HepG2 (cell line): ENCODE results near the gene KAZN. TPM values are rescaled to one million over a fixed set of nuclear protein-coding genes. Genes with fewer than 3 reads are reported as not detected.

ENCODE experiments used
- CHD4 ChIP-seq: fragments of 200-600 bp; sonication (generic); IDR thresholded peaks from 2 replicates; pipeline ENCODE4 v1.7.0; 2017; ENCODE audit warnings: mild to moderate bottlenecking, low read length, borderline replicate concordance
- ETV5 ChIP-seq: IDR thresholded peaks from 2 replicates; pipeline ENCODE4 v1.6.1; 2018; ENCODE audit warnings: missing biosample characterization, missing genetic modification reagents, inconsistent platforms, borderline replicate concordance
- IKZF1 ChIP-seq: fragments of 450-650 bp; IDR thresholded peaks from 2 replicates; pipeline ENCODE4 v1.7.1; 2016
- RBFOX2 ChIP-seq: fragments of 200-400 bp; formaldehyde crosslinking; IDR thresholded peaks from 2 replicates; pipeline ENCODE4 v1.6.1; 2017; ENCODE audit warnings: low read depth, mild to moderate bottlenecking, low read length
- SOX13 ChIP-seq, 3 experiments: fragments of 450-650 bp in 1 of 3; sonication (generic) in 1 of 3; formaldehyde crosslinking in 1 of 3; IDR thresholded peaks in 2 of 3; conservative IDR thresholded peaks in 1 of 3; 2 replicates each; pipeline versions ENCODE4 v1.5.0 to v1.6.1; 2016 to 2020; ENCODE audit warnings: antibody characterized with exemption in 1 of 3, mild to moderate bottlenecking in 1 of 3, missing compliant biosample characterization in 1 of 3, missing genetic modification reagents in 1 of 3, moderate library complexity in 1 of 3
- SPEN ChIP-seq: sonication (generic); formaldehyde crosslinking; IDR thresholded peaks from 2 replicates; pipeline ENCODE4 v1.5.1; 2020; ENCODE audit warnings: low read depth, mild to moderate bottlenecking, missing genetic modification reagents
- TBL1XR1 ChIP-seq: fragments of 150-350 bp; IDR thresholded peaks from 2 replicates; pipeline ENCODE4 v1.6.1; 2014; ENCODE audit warnings: borderline replicate concordance, low read length; ENCODE audit not compliant: partially characterized antibody
- ZBTB49 ChIP-seq: sonication (generic); formaldehyde crosslinking; IDR thresholded peaks from 2 replicates; pipeline ENCODE4 v1.4.0; 2020; ENCODE audit warnings: missing genetic modification reagents, borderline replicate concordance
- ZNF263 ChIP-seq: sonication (generic); formaldehyde crosslinking; IDR thresholded peaks from 2 replicates; pipeline ENCODE4 v1.4.0; 2020; ENCODE audit warnings: missing genetic modification reagents
- ZNF512B ChIP-seq: sonication (generic); formaldehyde crosslinking; IDR thresholded peaks from 2 replicates; pipeline ENCODE4 v1.5.1; 2020; ENCODE audit warnings: missing genetic modification reagents, mild to moderate bottlenecking, borderline replicate concordance
- polyA plus RNA-seq, 8 experiments: library from polyadenylated mRNA; depleted of rRNA in 3 of 8; stranded (reverse) in 7 of 8; unstranded in 1 of 8; fragments of >200 nt; fragmentation: Illumina TruSeq in 4 of 8; extraction: Trizol in 4 of 8; gene quantifications; 2 replicates each; pipeline versions ENCODE4 v1.2.1 to v1.2.3, GENCODE V29; 2011 to 2016; ENCODE audit warnings: low read depth in 4 of 8, missing spikeins in 1 of 8, mixed read lengths in 1 of 8; ENCODE audit not compliant: insufficient read depth in 1 of 8
- total RNA-seq, 5 experiments: library from RNA; depleted of rRNA; stranded (reverse); fragments of >200 nt; fragmentation: Illumina TruSeq; extraction: Trizol; gene quantifications; 2 replicates each; pipeline ENCODE4 v1.2.3, GENCODE V29; 2016; ENCODE audit warnings: low read depth in 1 of 5
- TF ChIP-seq, protein P1 (sequence below): sonication (generic); formaldehyde crosslinking; IDR thresholded peaks from 2 replicates; pipeline ENCODE4 v1.4.0; 2020; ENCODE audit warnings: missing genetic modification reagents
- TF ChIP-seq, protein P2 (sequence below), 2 experiments: sonication (generic) in 1 of 2; formaldehyde crosslinking in 1 of 2; IDR thresholded peaks; 2 replicates each; pipeline versions ENCODE4 v1.6.1 to v1.9.0; 2014 to 2022; ENCODE audit warnings: antibody characterized with exemption in 1 of 2, borderline replicate concordance in 1 of 2, inconsistent platforms in 1 of 2, low read depth in 1 of 2, missing genetic modification reagents in 1 of 2

KAZN gene
- total and polyA plus RNA-seq, 2 of the 13 experiments (the other 11 are each of a cell fraction or from before 2014, with no cell fraction given), result 10.4 to 13.5 TPM

GRCh38 chr1:14949836-14950713, 351.6 kb downstream of the KAZN start (continued):
- TF ChIP-seq, protein P1, sequence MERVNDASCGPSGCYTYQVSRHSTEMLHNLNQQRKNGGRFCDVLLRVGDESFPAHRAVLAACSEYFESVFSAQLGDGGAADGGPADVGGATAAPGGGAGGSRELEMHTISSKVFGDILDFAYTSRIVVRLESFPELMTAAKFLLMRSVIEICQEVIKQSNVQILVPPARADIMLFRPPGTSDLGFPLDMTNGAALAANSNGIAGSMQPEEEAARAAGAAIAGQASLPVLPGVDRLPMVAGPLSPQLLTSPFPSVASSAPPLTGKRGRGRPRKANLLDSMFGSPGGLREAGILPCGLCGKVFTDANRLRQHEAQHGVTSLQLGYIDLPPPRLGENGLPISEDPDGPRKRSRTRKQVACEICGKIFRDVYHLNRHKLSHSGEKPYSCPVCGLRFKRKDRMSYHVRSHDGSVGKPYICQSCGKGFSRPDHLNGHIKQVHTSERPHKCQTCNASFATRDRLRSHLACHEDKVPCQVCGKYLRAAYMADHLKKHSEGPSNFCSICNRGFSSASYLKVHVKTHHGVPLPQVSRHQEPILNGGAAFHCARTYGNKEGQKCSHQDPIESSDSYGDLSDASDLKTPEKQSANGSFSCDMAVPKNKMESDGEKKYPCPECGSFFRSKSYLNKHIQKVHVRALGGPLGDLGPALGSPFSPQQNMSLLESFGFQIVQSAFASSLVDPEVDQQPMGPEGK (CRISPR knock-in tag), result peak; percentile 73
- TF ChIP-seq ZNF512B (CRISPR knock-in tag) (peak; percentile 89; the same call in 1 of the 2 replicates), RBFOX2 (peak; percentile 16; the same call in 1 of the 2 replicates), SOX13 (IDR thresholded peaks at IDR 0.05) (no peak), SOX13 (CRISPR knock-in tag; conservative IDR thresholded peaks at IDR 0.05 in 1 of 2, IDR thresholded peaks at IDR 0.05 in 1 of 2) (peak in 1 of 2 experiments; percentile 75; a peak in 2 of 4 replicates), ETV5 (CRISPR knock-in tag) (peak; percentile 96), CHD4 (no peak), ZNF263 (CRISPR knock-in tag) (no peak), TBL1XR1 (no peak), ZBTB49 (CRISPR knock-in tag) (no peak), SPEN (peak; percentile 57; the same call in 1 of the 2 replicates), IKZF1 (no peak)
- TF ChIP-seq, protein P2, sequence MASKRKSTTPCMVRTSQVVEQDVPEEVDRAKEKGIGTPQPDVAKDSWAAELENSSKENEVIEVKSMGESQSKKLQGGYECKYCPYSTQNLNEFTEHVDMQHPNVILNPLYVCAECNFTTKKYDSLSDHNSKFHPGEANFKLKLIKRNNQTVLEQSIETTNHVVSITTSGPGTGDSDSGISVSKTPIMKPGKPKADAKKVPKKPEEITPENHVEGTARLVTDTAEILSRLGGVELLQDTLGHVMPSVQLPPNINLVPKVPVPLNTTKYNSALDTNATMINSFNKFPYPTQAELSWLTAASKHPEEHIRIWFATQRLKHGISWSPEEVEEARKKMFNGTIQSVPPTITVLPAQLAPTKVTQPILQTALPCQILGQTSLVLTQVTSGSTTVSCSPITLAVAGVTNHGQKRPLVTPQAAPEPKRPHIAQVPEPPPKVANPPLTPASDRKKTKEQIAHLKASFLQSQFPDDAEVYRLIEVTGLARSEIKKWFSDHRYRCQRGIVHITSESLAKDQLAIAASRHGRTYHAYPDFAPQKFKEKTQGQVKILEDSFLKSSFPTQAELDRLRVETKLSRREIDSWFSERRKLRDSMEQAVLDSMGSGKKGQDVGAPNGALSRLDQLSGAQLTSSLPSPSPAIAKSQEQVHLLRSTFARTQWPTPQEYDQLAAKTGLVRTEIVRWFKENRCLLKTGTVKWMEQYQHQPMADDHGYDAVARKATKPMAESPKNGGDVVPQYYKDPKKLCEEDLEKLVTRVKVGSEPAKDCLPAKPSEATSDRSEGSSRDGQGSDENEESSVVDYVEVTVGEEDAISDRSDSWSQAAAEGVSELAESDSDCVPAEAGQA (IDR thresholded peaks at IDR 0.05; ENCODE audit: low read depth), result peak; percentile 46; the same call in 1 of the 2 replicates
- TF ChIP-seq, protein P2 (CRISPR knock-in tag; IDR thresholded peaks at IDR 0.05; ENCODE audit: borderline replicate concordance), result no peak
